CD4-positive, alpha-beta T cell treated with Interleukin-2 at 100 ng/mL for 4 hours (primary cell): ENCODE measurements around the gene MYL12B.
"Not testable (repeated sequence)": the region's sequence is repeated elsewhere in the genome, so short reads cannot be mapped to it uniquely, and the experiment has no call there.

Source experiments
- DNase-seq: peaks from one replicate; pipeline ENCODE4 v3.0.0-alpha.2; 2020; ENCODE audit warnings: low spot score

MYL12B gene

DNA sequence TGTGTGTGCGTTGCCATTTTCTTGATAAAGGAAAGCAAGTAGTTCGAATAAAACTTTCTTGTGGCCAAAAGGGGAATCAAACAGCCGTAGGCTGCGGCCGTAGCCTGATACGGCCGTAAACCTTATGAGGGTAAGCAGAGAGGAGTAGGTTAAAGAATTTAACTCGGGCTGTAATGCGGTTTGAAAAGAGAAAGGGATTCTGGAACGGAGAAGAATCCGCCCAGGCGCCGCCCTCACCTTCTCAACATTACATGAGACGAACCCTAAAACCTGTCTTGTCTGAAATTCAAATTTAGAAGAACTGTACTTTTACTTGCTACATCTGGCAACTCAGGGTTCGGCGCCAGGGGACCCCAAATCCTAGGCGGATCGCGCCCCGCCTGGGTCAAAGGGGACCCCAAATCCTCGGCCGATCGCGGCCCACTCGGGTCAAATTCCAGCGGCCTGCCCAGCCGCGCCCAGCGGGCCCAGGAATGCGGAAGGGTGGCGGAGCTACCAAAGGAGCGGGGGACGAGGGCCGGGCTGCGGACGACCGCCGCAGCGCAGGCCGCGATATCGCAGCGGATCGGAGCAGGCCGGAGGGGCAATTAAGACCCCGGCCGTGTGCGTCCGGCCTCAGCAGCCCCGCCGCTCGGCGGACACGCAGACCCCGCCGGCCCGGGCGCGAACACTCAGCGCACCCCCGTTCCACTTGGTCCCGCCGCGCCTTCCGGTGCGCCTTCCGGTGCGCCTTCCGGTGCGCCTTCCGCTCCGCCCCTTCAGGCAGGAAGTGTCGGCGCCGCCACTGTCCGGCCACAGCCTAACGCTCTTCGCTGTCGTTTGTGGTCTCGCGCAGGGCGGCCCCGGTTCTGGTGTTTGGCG is at the start of gene MYL12B:
Gene MYL12B (plus strand): TSS at position 761 of the 861 bp plus-strand sequence. CDS start 10,766 bp downstream, outside the sequence.
- DNase-seq, result peak; percentile 85

DNA sequence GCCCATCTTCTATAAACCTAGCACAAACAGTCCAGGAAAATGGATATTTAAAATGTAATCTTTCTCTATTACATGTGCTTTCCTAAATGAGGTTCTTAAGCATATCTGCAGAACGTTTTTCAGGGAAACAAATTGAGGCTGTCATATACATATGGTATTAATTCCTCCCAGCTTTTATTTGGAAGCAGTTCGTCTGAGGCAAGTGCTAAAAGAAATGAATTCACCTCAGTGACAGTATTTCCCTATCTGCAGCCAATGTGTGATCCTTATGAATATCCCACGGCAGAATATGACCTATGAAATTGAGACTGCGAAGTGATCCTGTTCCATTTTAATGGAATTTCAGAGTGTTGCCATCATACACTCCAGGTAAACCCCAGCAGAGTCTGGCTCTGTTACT is 49.3 kb upstream of the MYL12B start:
- no peak for DNase-seq

- DNase-seq, result peak; percentile 17
These were observed 48.5 kb upstream of the MYL12B start for GRCh38 chr18:3213300-3214059.

DNA sequence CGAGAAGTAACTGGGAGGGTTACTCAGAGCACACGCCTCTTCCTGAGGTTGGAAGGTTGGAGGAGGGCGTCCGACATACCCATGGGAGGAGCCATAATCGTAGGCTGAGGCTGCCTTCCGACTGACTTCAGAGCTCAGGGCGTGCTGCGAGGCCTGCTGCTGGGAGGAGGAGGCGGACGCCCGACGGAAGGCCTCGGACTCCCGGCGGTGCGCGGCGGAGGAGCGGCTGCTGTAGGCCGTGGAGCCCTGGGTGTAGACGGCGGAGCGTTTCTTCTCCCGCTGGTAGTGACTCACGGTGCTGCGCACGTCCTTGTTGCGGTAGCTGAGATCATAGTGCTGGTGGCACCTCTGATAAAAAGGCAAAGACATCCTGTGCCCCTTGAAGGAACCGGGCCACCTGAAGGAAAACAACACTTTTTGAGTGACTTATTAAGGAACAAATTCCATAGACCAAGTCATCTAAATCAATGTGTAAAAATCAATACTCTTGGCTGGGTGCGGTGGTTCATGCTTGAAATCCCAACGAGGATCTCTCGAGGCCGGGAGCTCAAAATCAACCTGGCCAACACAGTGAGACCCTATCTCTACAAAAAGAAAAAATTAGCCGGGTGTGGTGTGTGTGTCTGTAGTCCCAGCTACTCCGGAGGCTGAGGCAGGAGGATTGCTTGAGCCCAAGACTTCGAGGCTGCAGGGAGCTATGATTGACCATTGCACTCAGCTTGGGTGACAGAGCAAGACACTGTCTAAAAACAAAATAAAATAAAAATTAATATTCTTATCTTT is 46.9 kb upstream of the MYL12B start:
- DNase-seq, result no peak

GRCh38 chr18:3216987-3217386 is 44.9 kb upstream of the MYL12B start:
- DNase-seq, result no peak

DNA sequence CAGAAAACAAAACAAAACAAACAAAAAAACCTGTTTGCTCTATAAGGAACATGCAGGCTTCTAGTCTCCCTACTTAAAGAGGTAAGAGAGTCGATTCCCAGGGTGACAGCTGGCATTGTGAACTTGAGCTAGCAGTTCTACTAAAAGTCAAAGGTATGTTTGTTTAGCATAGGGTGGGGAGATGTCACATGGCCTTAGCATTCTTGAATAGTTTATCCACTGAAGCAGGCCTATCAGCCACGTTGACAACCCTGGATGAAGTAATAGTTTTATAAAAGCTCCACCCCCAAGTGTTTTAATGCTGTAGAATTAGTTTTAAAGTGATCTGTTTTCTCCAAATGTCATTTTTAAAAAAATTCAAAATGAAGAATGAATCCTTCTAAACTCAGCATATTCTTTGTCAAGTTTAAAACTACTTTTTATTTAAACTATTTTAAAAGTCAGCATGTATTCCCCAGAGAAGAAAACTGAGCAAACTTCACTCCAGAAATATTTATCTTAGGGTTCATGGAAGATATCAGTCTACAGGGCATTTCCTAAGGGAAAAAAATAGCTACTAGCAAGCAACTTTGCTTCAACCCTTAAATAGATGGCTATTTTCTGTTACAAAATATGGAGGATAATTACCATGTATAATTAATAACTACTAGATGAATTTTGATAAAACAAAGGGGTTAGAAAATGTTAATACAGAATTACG is 43.8 kb upstream of the MYL12B start:
- no peak for DNase-seq

DNA sequence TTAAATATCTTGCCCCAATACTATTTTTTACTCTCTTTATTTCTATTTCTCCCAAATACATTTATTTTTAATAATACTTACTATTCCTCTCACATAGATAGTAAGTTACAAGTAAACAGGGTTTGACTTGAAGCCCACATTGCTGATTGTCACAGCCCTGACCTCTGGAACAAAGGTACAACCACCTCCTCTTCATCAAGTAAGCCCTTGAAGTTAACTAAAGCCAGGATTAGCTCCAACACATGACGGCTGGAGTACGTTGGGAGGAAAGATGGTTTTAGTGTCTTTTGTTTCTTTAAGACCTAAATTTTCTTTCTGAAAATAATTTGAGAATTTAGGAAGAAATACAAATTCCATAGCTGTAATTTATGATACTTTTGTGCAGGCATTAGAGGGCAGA is 43.1 kb upstream of the MYL12B start:
- no peak for DNase-seq

- no peak for DNase-seq
These were observed 42.7 kb upstream of the MYL12B start for GRCh38 chr18:3219241-3219630.

DNA sequence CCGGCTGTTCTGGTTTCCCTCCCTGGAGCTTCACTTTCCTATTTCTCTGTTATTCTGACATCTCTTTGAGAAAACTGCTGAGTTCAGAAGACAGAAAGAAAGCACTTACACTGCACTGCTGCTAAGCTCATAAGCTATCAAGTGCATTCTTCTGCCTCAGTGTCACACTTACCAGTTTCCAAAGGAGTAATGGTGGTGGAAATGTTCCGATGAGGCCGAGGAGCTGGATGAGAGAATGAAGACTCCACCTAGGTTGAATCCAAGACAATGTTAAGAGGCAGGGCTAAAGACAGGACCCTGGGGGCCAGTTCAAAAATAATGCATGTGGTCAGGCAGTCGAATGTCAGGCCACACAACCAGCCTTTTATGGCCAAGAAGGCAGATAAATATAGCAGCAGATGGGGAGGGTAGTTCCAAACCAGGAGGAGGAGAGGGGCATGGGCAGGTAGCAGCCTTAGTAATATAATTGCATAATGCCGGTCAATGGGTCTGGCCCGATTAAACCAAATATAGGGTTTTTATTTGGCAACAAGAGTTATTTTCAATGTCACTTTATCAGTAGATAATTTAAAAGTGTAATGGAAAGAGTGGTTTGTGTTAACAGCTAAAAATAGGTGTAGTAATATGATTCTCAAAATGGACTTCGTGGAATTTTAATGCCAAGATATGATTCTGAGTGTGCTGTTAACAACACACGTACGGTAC is 42.1 kb upstream of the MYL12B start, which contains the start of gene MYOM1:
Gene MYOM1 (minus strand): TSS at position 338 of the 705 bp plus-strand sequence. CDS start 4,745 bp downstream, outside the sequence.
- DNase-seq, result no peak

GRCh38 chr18:3220868-3221267 is 41.1 kb upstream of the MYL12B start:
- not testable (repeated sequence) for DNase-seq

- no peak for DNase-seq
These were observed 40.4 kb upstream of the MYL12B start for GRCh38 chr18:3221496-3221895.

DNA sequence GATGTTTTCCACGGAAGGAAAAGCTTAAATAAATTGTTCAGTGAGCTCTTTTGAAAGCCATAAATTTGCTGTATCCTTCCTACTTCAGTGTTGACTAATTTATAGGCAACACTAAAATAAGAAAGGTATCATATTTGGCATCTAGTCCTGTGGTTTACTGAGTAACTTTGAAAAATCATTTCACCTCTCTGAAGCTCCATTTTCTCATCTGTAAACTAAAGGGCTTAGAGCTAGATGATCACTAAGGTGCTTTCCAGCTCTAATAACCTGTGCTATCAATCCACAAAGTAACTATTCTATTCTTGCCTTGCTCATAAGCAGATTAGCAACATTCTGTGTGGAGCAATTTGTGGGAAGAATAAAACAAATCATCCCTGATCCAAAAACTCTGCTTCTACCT is 38.6 kb upstream of the MYL12B start:
- no peak for DNase-seq

DNA sequence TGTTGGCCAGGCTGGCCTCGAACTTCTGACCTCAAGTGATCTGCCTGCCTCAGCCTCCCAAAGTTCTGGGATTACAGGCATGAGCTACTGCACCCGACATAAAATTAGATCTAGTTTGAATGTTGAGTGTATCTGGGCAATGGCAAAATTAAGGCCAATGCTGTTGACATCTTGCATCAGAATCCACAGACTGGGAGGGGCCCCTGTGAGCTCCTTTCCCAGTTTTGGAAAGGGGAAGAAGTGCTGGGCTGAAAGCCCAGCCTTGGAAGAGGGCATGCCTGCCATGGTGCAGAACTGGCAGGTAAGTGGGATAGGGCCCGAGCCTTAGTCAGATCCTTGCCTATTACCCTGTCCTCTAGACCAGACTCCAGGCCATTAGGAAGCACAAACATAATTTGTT is 37.7 kb upstream of the MYL12B start:
- no peak for DNase-seq

GRCh38 chr18:3225588-3225987 is 36.3 kb upstream of the MYL12B start:
- no peak for DNase-seq

DNA sequence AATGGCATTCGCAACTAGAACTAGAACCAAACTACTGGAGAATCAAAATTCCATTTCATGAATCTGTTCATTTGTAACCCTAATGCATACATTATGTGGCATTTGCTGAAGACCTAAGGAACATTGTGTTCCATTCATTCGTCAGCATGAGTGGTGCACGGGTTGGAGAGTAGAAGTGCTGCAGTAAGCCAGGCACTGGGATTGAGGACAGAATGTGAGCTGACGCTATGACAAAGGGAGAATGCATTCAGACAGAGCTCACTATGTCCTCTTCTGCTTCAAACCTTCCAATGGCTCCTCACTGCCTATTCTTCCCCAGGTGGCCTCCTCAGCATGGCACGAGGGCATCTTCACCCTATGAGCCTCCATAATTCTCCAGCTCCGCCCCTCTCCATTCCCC is 35.9 kb upstream of the MYL12B start:
- no peak for DNase-seq

GRCh38 chr18:3230401-3231334 is 31.3 kb upstream of the MYL12B start:
- DNase-seq, result no peak

GRCh38 chr18:3233004-3233403 is 28.9 kb upstream of the MYL12B start:
- no peak for DNase-seq

GRCh38 chr18:3233433-3234168 is 28.3 kb upstream of the MYL12B start:
- no peak for DNase-seq

DNA sequence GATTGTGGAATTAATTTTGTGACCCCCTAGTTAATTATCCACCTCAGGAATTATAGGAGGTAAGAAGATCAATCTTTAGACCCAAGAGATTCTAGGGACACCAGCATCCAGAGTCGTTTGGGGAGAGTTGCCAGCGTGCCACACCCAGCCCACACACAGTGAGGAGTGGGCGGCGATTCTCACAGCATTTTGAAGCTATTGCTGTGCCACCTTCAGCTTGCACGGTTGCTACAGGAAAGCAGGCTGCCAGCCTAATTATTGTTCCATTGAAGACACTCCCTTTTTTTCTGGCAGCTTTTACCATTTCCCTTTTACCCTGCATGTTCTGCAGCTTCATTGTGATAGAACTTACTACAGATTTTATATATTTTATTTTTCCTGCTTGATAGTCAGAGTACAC is 27.5 kb upstream of the MYL12B start:
- no peak for DNase-seq
